ENCODE data around the gene GATD1.

GRCh38 chr11:818396-819128 lies 41.3 kb upstream of the GATD1 start, which contains the start of gene PNPLA2:
- TF ChIP-seq POLR2A (IDR thresholded peaks at IDR 0.05) (peak; percentile 84), CTCF (IDR thresholded peaks at IDR 0.05) (no peak)
